Ascending aorta (tissue), 2 donors: Measurements from ENCODE around the gene ZNF385C. TPM values are rescaled to one million over a fixed set of nuclear protein-coding genes. Genes with fewer than 3 reads are reported as not detected.
A peak's percentile ranks its signal among the peaks of the same experiment; 100 is the strongest.

Experiments used
- DNase-seq, 2 donors: peaks; one replicate each; pipeline ENCODE4 v3.0.0-alpha.2; 2019; ENCODE audit warnings: low spot score in 2 of 2
- H3K27ac ChIP-seq, 2 donors: fragments of 200-600 bp; sonication (generic); one replicate each; pipeline ENCODE4 v1.5.1; 2016 to 2017; ENCODE audit warnings: mild to moderate bottlenecking in 1 of 2
- H3K27me3 ChIP-seq: fragments of 200-600 bp; sonication (generic); one replicate; pipeline ENCODE4 v1.5.1; 2017
- H3K36me3 ChIP-seq, 2 donors: fragments of 200-600 bp; sonication (generic); one replicate each; pipeline ENCODE4 v1.5.1; 2016
- H3K4me1 ChIP-seq, 2 donors: fragments of 200-600 bp; sonication (generic); one replicate each; pipeline ENCODE4 v1.5.1; 2016 to 2017; ENCODE audit warnings: mild to moderate bottlenecking in 1 of 2
- H3K4me3 ChIP-seq, 2 donors: fragments of 200-600 bp; sonication (generic); one replicate each; pipeline ENCODE4 v1.5.1; 2016 to 2017; ENCODE audit warnings: mild to moderate bottlenecking in 1 of 2
- H3K9me3 ChIP-seq, 2 donors: fragments of 200-600 bp; sonication (generic); one replicate each; pipeline ENCODE4 v1.5.1; 2016
- intact Hi-C: fragments of 100-400 bp; cut with DNase I; formaldehyde crosslinking; loops from one replicate; pipeline ENCODE4 v1.15.1; 2023
- total RNA-seq: library from RNA; depleted of rRNA; stranded (reverse); fragments of >200 nt; gene quantifications from one replicate; pipeline ENCODE4 v1.1.0, GENCODE V29; 2016
- TF ChIP-seq, protein P1 (sequence below), 3 experiments: fragments of 200-600 bp in 2 of 3; fragments of 450-650 bp in 1 of 3; sonication (generic) in 2 of 3; IDR thresholded peaks; one replicate each; pipeline ENCODE4 v1.5.1; 2016 to 2019; ENCODE audit warnings: antibody characterized with exemption in 3 of 3, mild to moderate bottlenecking in 1 of 3, moderate library complexity in 1 of 3

The ZNF385C gene
- total RNA-seq, 1 donor from 2014 or later: not detected

DNA sequence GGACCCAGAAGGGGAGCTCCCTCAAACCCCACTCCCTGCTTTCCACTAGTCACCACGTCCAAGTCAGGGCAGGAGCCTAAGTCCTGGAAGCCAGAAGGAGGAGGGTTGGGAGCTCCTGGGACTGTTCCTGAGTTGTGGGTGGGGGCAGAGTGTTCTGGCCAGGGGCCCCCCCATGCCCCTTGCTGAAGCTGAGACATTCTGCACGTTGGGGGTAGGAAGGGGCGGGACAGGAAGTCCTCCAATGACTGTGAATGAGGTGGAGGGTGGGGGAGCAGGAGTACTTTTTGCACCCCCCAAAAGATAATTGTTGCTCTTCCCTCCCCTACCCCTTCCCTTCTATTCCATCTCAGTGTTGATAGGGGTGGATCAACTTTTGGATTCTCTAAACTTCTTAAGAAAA is 26.5 kb downstream of the ZNF385C start:
- DNase-seq: no peak
- Histone ChIP-seq H3K9me3 (no peaks in the 10 kb centered on the region), H3K4me3 (peak overlapping the region in 1 of 2 donors; percentile 45), H3K36me3 (no peaks in the 10 kb centered on the region), H3K4me1 (peaks cover 0 to 3% of the 10 kb centered on the region in 2 donors), H3K27ac (no peak overlapping the region), H3K27me3 (no peaks in the 10 kb centered on the region)
- TF ChIP-seq, protein P1, sequence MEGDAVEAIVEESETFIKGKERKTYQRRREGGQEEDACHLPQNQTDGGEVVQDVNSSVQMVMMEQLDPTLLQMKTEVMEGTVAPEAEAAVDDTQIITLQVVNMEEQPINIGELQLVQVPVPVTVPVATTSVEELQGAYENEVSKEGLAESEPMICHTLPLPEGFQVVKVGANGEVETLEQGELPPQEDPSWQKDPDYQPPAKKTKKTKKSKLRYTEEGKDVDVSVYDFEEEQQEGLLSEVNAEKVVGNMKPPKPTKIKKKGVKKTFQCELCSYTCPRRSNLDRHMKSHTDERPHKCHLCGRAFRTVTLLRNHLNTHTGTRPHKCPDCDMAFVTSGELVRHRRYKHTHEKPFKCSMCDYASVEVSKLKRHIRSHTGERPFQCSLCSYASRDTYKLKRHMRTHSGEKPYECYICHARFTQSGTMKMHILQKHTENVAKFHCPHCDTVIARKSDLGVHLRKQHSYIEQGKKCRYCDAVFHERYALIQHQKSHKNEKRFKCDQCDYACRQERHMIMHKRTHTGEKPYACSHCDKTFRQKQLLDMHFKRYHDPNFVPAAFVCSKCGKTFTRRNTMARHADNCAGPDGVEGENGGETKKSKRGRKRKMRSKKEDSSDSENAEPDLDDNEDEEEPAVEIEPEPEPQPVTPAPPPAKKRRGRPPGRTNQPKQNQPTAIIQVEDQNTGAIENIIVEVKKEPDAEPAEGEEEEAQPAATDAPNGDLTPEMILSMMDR (IDR thresholded peaks at IDR 0.05): no peak
- intact Hi-C loops: no loop called here

DNA sequence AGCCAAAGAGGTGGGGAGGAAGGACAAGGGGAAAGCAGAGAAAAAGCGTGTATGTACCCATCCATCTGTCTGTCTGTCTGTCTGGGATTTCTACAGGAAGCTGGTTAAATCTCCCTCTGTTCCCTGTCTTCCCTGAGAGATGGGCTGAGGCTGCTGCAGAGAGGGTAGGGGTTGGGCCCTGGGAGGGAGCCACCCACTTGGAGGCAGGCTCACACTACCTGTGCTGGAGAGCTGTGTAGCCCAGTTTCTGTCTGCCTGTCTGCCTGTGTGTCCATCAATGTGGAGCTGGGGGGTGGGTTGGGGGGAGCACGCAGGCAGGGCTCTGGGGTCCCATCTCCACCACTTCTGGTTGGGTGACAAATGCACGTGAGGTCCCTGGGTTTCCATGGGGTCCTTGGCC is 29.3 kb downstream of the ZNF385C start:
- TF ChIP-seq, protein P1 (IDR thresholded peaks at IDR 0.05): no peak
- Histone ChIP-seq H3K9me3 (no peaks in the 10 kb centered on the region), H3K36me3 (no peaks in the 10 kb centered on the region), H3K27me3 (no peaks in the 10 kb centered on the region), H3K4me3 (no peak overlapping the region), H3K4me1 (peaks cover 0 to 3% of the 10 kb centered on the region in 2 donors), H3K27ac (no peak overlapping the region)
- intact Hi-C loops: no loop called here
- DNase-seq: no peak

DNA sequence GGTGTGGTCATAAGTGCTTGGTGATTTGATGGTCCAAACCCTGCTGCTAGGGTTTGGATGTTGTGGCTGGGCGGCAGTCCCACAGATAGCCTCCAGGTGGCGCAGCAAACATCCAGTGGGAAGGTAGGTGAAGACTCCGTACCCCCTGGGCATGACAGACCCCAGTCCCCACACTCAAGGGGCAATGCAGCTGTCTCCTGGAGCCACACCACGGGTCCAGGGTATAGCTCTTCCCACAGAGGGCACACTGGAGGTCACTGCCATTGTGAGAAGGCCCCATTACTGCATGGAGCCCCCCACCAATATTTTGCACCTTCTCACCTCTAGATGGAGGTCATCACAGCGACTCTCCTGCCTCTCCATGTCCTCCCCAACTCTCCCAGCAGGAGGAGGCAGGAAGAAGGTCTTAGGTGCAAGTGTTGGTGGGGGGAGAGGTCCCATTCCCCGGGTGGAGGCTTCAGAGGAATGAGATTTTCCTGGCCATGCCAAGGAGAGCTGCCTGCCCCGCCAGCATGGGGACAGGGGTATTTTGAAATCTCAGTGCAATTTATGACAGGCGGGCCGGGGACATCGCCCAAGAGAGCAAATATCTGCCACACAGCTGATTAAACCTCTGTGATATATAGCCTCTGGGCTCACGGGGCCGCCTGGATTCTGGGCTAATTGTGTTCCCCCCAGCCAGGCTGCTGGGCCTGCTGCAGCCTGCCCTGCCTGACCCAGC is 30.7 kb downstream of the ZNF385C start:
- no peaks in the 10 kb centered on the region for H3K27me3 ChIP-seq
- no peaks in the 10 kb centered on the region for H3K36me3 ChIP-seq
- TF ChIP-seq, protein P1 (IDR thresholded peaks at IDR 0.05): peak; percentile 68 to 86 (median 84)
- H3K4me1 ChIP-seq: peaks cover 0 to 3% of the 10 kb centered on the region in 2 donors
- DNase-seq: peak in 1 of 2 donors; percentile 73
- no peak overlapping the region for H3K4me3 ChIP-seq
- intact Hi-C loops: loop anchor here (1.0 kb wide), 2 partner anchors 34 to 49 kb away; no protein-coding TSS in a partner anchor
- H3K9me3 ChIP-seq: no peaks in the 10 kb centered on the region
- no peak overlapping the region for H3K27ac ChIP-seq

DNA sequence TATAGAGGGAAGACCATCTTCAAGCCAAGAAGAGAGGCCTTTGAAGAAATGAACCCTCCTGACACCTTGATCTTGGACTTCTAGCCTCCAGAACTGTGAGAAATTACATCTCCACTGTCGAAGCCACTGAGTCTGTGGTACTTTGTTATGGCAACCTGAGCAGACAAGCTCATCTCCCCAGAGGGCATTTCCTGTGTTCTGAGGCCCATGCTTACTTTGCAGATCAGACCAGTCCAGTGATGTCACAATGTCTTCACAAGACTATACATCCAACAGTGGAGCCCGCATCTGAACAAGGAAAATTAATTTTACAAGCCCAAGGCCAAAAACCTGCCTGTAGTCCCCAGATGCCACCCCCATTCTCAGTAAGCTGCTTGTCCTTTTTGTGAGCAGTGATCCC is 33.1 kb downstream of the ZNF385C start:
- intact Hi-C loops: no loop called here
- Histone ChIP-seq H3K4me3 (no peak overlapping the region), H3K4me1 (no peaks in the 10 kb centered on the region), H3K9me3 (no peaks in the 10 kb centered on the region), H3K36me3 (no peaks in the 10 kb centered on the region), H3K27ac (no peak overlapping the region), H3K27me3 (no peaks in the 10 kb centered on the region)
- TF ChIP-seq, protein P1 (IDR thresholded peaks at IDR 0.05): no peak
- DNase-seq: no peak

DNA sequence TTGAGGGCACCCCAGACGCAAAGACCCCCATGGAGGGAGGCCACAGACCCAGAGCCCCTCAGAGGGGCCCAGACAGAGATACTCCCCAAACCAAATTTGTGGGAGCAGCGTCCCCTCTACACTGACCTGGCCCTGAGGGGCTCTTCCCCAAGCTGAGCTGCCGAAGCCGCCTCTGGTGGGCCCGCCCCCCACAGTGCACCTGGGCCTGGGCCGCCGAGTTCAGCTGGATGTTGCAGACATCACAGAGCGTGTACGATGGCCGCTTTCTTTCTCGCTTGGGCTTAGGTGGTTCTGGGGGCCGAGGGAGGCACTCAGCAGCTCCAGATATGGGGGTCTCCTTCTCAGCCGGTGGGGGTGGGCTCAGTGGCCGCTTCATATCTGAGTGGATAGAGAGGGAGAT is 35.6 kb downstream of the ZNF385C start:
- H3K4me1 ChIP-seq: no peaks in the 10 kb centered on the region
- no peak for DNase-seq
- H3K9me3 ChIP-seq: no peaks in the 10 kb centered on the region
- H3K36me3 ChIP-seq: no peaks in the 10 kb centered on the region
- H3K4me3 ChIP-seq: no peak overlapping the region
- intact Hi-C loops: no loop called here
- TF ChIP-seq, protein P1 (IDR thresholded peaks at IDR 0.05): no peak
- no peak overlapping the region for H3K27ac ChIP-seq
- H3K27me3 ChIP-seq: no peaks in the 10 kb centered on the region
